Lung (tissue), 16 donors: ENCODE results near the gene FAM237A. TPM values are rescaled to one million over a fixed set of nuclear protein-coding genes. Genes with fewer than 3 reads are reported as not detected.

Experiments used
- ATAC-seq: fragments of 200-7000 bp; cut with Tn5 transposase; one replicate; pipeline ENCODE4 v1.9.1; 2020; ENCODE audit warnings: moderate number of reproducible peaks; ENCODE audit not compliant: insufficient read depth, low FRiP score
- DNase-seq, 3 donors: peaks; one replicate each; pipeline ENCODE4 v3.0.0-alpha.2; 2013 to 2017
- H3K27ac ChIP-seq, 2 donors: one replicate each; pipeline ENCODE4 v1.5.1; 2013; ENCODE audit warnings: mild to moderate bottlenecking in 2 of 2, moderate library complexity in 2 of 2, control low read depth in 1 of 2, inconsistent platforms in 1 of 2, low read depth in 1 of 2, low read length in 1 of 2
- H3K27me3 ChIP-seq, 3 donors: one replicate each; pipeline ENCODE4 v1.5.1; 2013; ENCODE audit warnings: low read length in 2 of 3; ENCODE audit not compliant: control insufficient read depth in 3 of 3, insufficient read depth in 3 of 3
- H3K36me3 ChIP-seq, 4 donors: one replicate each; pipeline ENCODE4 v1.5.1; 2013; ENCODE audit warnings: low read length in 4 of 4, mild to moderate bottlenecking in 1 of 4, moderate library complexity in 1 of 4; ENCODE audit not compliant: control insufficient read depth in 4 of 4, insufficient read depth in 4 of 4
- H3K4me1 ChIP-seq, 5 donors: one replicate each; pipeline ENCODE4 v1.5.1; 2013; ENCODE audit warnings: low read length in 5 of 5, mild to moderate bottlenecking in 2 of 5, moderate library complexity in 1 of 5; ENCODE audit not compliant: control insufficient read depth in 5 of 5, insufficient read depth in 5 of 5
- H3K4me3 ChIP-seq: one replicate; pipeline ENCODE4 v1.5.1; 2013; ENCODE audit warnings: mild to moderate bottlenecking, control low read depth, moderate library complexity
- H3K9ac ChIP-seq, 2 donors: one replicate each; pipeline ENCODE4 v1.5.1; 2013; ENCODE audit warnings: low read length in 2 of 2, control low read depth in 1 of 2; ENCODE audit not compliant: insufficient read depth in 1 of 2
- H3K9me3 ChIP-seq, 4 donors: one replicate each; pipeline ENCODE4 v1.5.1; 2013; ENCODE audit warnings: low read length in 3 of 4, mild to moderate bottlenecking in 1 of 4, moderate library complexity in 1 of 4; ENCODE audit not compliant: control insufficient read depth in 4 of 4, insufficient read depth in 3 of 4
- WGBS, 2 donors: extraction: QIAGEN DNeasy Blood & Tissue Kit; methylation state at CpG; one replicate each; pipeline ENCODE4 v1.1.7; 2013; 5-methylcytosine and 5-hydroxymethylcytosine counted together
- long read RNA-seq, 5 donors: transcript quantifications; one replicate each; lab custom pipeline, GENCODE V29; 2026
- polyA plus RNA-seq, 2 donors: library from polyadenylated mRNA; stranded (reverse); fragments of 200-250 nt; gene quantifications; one replicate each; pipeline ENCODE4 v1.2.1, GENCODE V29; 2013
- total RNA-seq, 2 donors: library from RNA; depleted of rRNA in 1 of 2; stranded (reverse); fragments of >200 nt in 1 of 2; gene quantifications; one replicate each; pipeline ENCODE4 v1.2.1, GENCODE V29; 2014 to 2021
- TF ChIP-seq, protein P1 (sequence below): IDR thresholded peaks from 2 replicates; pipeline ENCODE4 v1.5.1; 2012; ENCODE audit warnings: mild to moderate bottlenecking; ENCODE audit errors: control extremely low read depth, extremely low read depth
- donor health status: control.
- donor health status: control.
- donor health status: Bipolar disorder and iron deficiency.
- donor health status: healthy.
- donor health status: DM: yes; HTN: yes; CAD: no.

FAM237A gene
- total RNA-seq (not detected), polyA plus RNA-seq (not detected)
- long read RNA-seq, donor 1: 0 reads
- long read RNA-seq, donor 2: 0 reads
- long read RNA-seq, donor 3: 0 reads
- long read RNA-seq, donor 4: 0 reads
- long read RNA-seq, donor 5: 0 reads

DNA sequence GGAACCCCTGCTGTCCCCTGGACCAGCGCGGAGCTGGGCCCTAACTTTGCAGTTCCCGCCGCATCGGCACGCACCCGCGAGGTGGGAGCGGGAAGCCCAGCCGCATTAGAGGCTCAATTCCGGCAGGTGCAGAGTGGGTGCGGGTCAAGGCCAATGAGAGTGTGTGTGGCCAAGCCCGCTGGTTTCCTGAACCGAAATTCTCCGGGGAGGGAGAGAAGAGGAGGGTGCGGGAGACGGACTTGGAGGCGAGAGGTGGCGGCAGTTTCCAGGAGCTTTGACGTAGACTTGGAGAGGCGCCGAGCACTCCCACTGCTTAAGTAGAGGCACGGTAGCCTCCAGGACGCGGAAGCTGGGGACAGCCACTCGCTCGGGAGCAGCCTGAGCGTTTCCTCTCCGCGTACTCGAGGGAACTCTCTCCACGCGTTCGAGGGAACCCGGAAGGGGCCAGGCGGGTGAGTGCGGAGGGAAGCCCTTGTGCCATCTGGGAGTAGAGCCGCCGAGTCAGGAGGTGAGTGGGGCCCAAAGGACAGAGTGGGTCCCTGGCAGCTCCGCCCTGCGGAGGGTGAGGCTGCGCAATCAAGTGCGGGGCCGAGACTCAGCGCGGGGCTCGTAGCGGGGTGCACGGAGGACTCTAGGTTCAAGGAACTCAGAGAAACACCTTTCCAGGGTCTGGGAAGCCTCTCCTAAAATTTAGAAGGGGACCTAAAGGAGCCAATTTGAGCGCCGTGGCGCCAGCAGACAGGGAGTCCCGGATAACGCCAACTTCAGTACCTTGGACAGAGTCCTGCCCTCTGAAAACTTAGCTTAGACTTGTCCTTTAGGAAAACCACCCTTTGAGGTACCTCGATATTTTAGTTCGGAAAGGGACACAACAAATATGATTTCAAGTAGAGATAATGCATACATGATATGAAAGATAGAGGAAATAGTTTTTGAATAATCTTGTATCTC is at the start of gene FAM237A:
Gene FAM237A (plus strand): TSS at position 413 of the 951 bp plus-strand sequence. CDS start 1,750 bp downstream, outside the sequence.
- H3K4me3 ChIP-seq: no peak within 1 kb of the TSS
- WGBS, 2 donors: 7% methylated on average over 56 of the region's 56 CpGs
- DNase-seq: peak; percentile 64 to 88 (median 71)
- peaks cover 0 to 9% (median 0%) of the 10 kb centered on the region in 3 donors for H3K27me3 ChIP-seq
- peaks cover 0 to 11% (median 0%) of the 10 kb centered on the region in 4 donors for H3K9me3 ChIP-seq
- TF ChIP-seq, protein P1, sequence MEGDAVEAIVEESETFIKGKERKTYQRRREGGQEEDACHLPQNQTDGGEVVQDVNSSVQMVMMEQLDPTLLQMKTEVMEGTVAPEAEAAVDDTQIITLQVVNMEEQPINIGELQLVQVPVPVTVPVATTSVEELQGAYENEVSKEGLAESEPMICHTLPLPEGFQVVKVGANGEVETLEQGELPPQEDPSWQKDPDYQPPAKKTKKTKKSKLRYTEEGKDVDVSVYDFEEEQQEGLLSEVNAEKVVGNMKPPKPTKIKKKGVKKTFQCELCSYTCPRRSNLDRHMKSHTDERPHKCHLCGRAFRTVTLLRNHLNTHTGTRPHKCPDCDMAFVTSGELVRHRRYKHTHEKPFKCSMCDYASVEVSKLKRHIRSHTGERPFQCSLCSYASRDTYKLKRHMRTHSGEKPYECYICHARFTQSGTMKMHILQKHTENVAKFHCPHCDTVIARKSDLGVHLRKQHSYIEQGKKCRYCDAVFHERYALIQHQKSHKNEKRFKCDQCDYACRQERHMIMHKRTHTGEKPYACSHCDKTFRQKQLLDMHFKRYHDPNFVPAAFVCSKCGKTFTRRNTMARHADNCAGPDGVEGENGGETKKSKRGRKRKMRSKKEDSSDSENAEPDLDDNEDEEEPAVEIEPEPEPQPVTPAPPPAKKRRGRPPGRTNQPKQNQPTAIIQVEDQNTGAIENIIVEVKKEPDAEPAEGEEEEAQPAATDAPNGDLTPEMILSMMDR: no peak
- no peaks in the 10 kb centered on the region for H3K36me3 ChIP-seq
- no peaks in the 10 kb centered on the region for H3K4me1 ChIP-seq
- no peak within 1 kb of the TSS for H3K9ac ChIP-seq
- no peak within 1 kb of the TSS for H3K27ac ChIP-seq
- peak; percentile 75 for ATAC-seq

DNA sequence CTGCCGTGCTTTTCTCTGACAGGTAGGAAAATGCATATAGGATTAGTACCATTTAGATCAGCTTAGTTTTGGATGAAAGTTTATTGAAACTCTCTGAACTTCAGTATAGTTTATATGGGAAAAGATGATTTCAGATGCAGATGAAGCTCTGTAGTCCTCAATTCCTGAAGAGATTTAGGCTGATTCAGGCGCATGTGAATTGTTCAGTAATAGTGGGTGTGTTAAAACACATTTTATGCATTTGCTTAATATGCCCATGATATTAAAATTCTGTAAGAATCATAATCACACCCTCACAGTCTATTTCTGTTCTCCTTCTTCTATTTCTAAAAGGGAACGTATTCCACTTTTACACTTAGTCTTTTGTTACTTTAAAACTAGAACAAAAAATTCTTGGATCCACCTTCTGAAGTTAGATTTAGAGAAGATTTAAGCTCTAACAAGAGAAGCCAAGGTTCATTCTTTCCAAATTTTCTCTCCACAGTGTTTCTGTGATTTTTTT is 44.5 kb upstream of the FAM237A start:
- Histone ChIP-seq H3K36me3 (peaks cover 0 to 3% (median 0%) of the 10 kb centered on the region in 4 donors), H3K4me3 (no peak overlapping the region), H3K27me3 (no peaks in the 10 kb centered on the region), H3K4me1 (no peaks in the 10 kb centered on the region), H3K9ac (no peak overlapping the region), H3K27ac (no peak overlapping the region), H3K9me3 (no peaks in the 10 kb centered on the region)
- ATAC-seq (no peak), DNase-seq (no peak)
- 93 to 97% methylated on average over 3 of the region's 3 CpGs for WGBS, 2 donors
- TF ChIP-seq, protein P1: no peak

DNA sequence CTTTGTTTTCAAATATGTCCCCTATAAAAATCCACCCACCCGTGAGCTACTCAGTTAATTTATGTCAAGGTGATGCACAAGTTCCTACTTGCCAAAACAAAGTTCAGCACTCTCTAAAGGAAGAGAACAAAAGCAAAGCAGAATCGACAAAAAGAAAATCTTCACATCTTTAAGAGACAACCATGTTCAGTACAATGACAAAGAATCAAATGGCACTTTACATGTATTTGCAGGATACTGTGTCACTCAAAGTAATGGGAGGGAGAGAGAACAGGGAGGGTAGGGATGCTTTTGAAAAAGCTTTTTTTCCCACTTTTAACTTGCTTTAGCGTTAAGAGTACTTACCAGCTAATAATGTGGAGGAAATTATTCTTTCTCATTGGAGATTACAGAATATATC is 39.0 kb upstream of the FAM237A start:
- ATAC-seq (no peak), DNase-seq (no peak)
- Histone ChIP-seq H3K27ac (no peak overlapping the region), H3K9ac (no peak overlapping the region), H3K27me3 (no peaks in the 10 kb centered on the region), H3K4me1 (no peaks in the 10 kb centered on the region), H3K36me3 (no peaks in the 10 kb centered on the region), H3K9me3 (peaks cover 0 to 2% (median 0%) of the 10 kb centered on the region in 4 donors), H3K4me3 (no peak overlapping the region)
- WGBS, 2 donors: 89 to 90% methylated on average over 3 of the region's 3 CpGs
- TF ChIP-seq, protein P1: no peak
